WI38 (cell line): Measurements from ENCODE around the gene SLC6A9.

Source experiments
- H3K4me3 ChIP-seq: 2 replicates; pipeline ENCODE4 v1.5.1; 2011; ENCODE audit warnings: low read depth, mild to moderate bottlenecking, control low read depth, low read length
- TF ChIP-seq, protein P1 (sequence below): IDR thresholded peaks from 2 replicates; pipeline ENCODE4 v1.5.1; 2012; ENCODE audit warnings: low read depth, mild to moderate bottlenecking, control low read depth, low read length

Gene SLC6A9

GRCh38 chr1:43956234-43956633, 75.0 kb downstream of the SLC6A9 start:
- TF ChIP-seq, protein P1, sequence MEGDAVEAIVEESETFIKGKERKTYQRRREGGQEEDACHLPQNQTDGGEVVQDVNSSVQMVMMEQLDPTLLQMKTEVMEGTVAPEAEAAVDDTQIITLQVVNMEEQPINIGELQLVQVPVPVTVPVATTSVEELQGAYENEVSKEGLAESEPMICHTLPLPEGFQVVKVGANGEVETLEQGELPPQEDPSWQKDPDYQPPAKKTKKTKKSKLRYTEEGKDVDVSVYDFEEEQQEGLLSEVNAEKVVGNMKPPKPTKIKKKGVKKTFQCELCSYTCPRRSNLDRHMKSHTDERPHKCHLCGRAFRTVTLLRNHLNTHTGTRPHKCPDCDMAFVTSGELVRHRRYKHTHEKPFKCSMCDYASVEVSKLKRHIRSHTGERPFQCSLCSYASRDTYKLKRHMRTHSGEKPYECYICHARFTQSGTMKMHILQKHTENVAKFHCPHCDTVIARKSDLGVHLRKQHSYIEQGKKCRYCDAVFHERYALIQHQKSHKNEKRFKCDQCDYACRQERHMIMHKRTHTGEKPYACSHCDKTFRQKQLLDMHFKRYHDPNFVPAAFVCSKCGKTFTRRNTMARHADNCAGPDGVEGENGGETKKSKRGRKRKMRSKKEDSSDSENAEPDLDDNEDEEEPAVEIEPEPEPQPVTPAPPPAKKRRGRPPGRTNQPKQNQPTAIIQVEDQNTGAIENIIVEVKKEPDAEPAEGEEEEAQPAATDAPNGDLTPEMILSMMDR = no peak
- H3K4me3 ChIP-seq = no peak overlapping the region

GRCh38 chr1:43954036-43954435, 77.2 kb downstream of the SLC6A9 start:
- no peak overlapping the region for H3K4me3 ChIP-seq
- TF ChIP-seq, protein P1 = no peak

GRCh38 chr1:43953361-43953760, 77.9 kb downstream of the SLC6A9 start:
- H3K4me3 ChIP-seq = no peak overlapping the region
- TF ChIP-seq, protein P1 = no peak

GRCh38 chr1:43952731-43953346, 78.4 kb downstream of the SLC6A9 start:
- H3K4me3 ChIP-seq = no peak overlapping the region
- TF ChIP-seq, protein P1 = no peak

- H3K4me3 ChIP-seq = no peak overlapping the region
- TF ChIP-seq, protein P1 = no peak
Observed at GRCh38 chr1:43951021-43951985, 80.0 kb downstream of the SLC6A9 start.

- TF ChIP-seq, protein P1 = no peak
- no peak overlapping the region for H3K4me3 ChIP-seq
Observed at GRCh38 chr1:43949678-43950077, 81.6 kb downstream of the SLC6A9 start.

DNA sequence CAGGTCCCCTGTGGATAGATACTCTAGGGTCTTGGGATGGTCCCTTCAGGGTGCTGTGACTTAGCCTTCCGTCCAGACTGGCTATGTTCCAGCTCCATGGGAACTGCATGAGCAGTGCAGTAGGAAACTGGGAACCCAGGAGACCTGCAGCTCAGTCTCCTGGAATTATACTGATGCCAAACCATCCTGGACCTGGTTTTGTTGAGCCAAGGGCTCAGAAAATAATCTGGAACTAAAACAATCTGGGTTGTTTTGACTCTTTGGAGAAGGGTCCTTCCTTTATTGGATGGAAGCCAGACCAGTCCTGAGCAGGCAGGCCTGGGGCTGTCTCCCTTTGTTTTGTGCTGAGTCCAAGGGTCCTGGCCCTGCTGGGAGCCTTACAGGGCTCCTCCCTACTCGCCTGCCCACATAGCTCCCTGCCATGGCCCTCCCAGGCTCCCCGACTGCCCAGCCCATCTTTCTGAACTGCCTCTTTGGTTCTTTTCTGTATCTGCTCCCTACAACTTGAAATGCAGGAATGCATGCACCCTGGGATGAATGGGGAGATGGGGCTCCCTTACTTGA, 83.3 kb downstream of the SLC6A9 start:
- peak overlapping the region; percentile 88 for H3K4me3 ChIP-seq
- TF ChIP-seq, protein P1 = no peak
